ENCODE data around the gene ADM. TPM values are rescaled to one million over a fixed set of nuclear protein-coding genes. Genes with fewer than 3 reads are reported as not detected.

Gene ADM
- total and polyA plus RNA-seq, 2 donors from 2014 or later, result 14.4 to 80.9 TPM

DNA sequence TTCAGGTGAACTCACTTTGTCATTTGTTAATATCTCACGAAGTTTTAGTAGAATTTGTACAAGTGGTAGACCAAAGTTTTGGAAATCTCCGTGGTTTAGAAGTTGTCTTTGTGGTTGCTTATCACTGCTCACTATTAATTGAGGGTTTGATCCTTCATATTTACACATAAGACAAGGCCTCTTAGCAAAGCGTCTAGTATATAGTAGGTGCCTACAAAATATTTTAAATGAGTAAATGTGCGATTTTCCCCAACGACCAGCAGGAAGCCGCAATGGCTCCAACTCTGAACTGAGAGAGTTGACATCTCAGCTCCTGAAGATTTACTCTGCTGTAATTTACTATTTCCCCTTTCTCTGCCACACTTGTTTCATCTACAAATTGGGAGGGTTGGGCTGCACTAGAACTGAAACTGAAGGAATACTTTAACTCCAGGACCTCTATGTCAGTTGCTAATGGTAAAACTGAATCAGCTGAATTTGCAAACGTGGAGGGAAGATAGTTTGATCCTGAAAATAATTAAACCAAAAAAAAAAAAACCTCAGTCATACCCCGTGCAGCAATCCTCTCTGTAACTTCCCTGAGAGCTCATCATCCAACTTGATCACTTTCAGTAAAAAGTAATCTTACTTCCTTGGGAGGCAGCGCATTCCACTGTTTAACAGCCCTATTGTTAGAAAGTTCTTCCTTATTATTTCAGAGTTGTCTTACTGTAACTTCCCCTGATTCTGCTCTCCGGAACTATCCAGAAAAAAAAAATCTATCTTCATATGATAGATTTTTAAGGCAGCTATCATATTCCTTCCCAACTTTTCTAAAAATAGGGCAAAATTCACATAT is 9.6 kb upstream of the ADM start:
- peak overlapping the region; percentile 98 for H3K27ac ChIP-seq (ENCODE audit: low read depth in 2 of 2, low read length in 2 of 2)
- peak overlapping the region in 1 of 3 donors; percentile 93 for H3K9ac ChIP-seq (ENCODE audit: low read length in 3 of 3)
- H3K27me3 ChIP-seq (ENCODE audit: control insufficient read depth, insufficient read depth, low read length), result no peaks in the 10 kb centered on the region
- TF ChIP-seq, protein P1, sequence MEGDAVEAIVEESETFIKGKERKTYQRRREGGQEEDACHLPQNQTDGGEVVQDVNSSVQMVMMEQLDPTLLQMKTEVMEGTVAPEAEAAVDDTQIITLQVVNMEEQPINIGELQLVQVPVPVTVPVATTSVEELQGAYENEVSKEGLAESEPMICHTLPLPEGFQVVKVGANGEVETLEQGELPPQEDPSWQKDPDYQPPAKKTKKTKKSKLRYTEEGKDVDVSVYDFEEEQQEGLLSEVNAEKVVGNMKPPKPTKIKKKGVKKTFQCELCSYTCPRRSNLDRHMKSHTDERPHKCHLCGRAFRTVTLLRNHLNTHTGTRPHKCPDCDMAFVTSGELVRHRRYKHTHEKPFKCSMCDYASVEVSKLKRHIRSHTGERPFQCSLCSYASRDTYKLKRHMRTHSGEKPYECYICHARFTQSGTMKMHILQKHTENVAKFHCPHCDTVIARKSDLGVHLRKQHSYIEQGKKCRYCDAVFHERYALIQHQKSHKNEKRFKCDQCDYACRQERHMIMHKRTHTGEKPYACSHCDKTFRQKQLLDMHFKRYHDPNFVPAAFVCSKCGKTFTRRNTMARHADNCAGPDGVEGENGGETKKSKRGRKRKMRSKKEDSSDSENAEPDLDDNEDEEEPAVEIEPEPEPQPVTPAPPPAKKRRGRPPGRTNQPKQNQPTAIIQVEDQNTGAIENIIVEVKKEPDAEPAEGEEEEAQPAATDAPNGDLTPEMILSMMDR (IDR thresholded peaks at IDR 0.05; ENCODE audit: borderline replicate concordance, extremely low read depth, insufficient read depth), result no peak
- no peak for FAIRE-seq
- H3K36me3 ChIP-seq (ENCODE audit: control insufficient read depth in 2 of 3, insufficient read depth in 3 of 3, low read length in 3 of 3), result no peaks in the 10 kb centered on the region
- H3K4me1 ChIP-seq (ENCODE audit: control insufficient read depth in 2 of 3, insufficient read depth in 2 of 3, low read depth in 1 of 3, low read length in 3 of 3), result peaks cover 0 to 14% (median 14%) of the 10 kb centered on the region in 3 donors
- DNase-seq, result peak in 1 of 5 donors; percentile 23
- no peaks in the 10 kb centered on the region for H3K9me3 ChIP-seq (ENCODE audit: control insufficient read depth in 2 of 3, insufficient read depth in 1 of 3, low read length in 3 of 3)
- intact Hi-C loops (cut with DNase I), result no loop called here
- H3K4me3 ChIP-seq (ENCODE audit: low read length in 3 of 3), result peak overlapping the region; percentile 77 to 88 (median 83)

DNA sequence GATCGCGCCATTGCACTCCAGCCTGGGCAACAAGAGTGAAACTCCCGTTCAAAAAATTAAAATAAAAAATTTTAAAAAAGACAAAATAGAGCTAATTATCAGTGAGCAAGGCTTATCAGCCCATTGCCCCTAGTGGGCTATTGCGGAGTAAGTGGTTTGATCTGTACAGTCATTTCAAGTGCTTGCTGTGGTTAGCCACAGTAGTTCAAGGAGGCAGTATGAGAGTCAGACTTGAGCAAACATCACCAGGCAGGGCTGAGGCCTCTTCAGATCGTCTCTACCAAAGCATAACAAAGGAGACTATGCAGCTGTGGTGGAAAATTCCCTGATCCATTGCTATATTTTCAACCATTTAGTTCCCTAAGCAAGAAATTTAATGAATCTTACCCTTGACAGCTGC is 6.5 kb upstream of the ADM start:
- H3K4me3 ChIP-seq (ENCODE audit: low read length in 3 of 3), result no peak overlapping the region
- no peaks in the 10 kb centered on the region for H3K27me3 ChIP-seq (ENCODE audit: control insufficient read depth, insufficient read depth, low read length)
- peaks cover 0 to 10% (median 4%) of the 10 kb centered on the region in 3 donors for H3K4me1 ChIP-seq (ENCODE audit: control insufficient read depth in 2 of 3, insufficient read depth in 2 of 3, low read depth in 1 of 3, low read length in 3 of 3)
- TF ChIP-seq, protein P1 (IDR thresholded peaks at IDR 0.05; ENCODE audit: borderline replicate concordance, extremely low read depth, insufficient read depth), result no peak
- no peak overlapping the region for H3K27ac ChIP-seq (ENCODE audit: low read depth in 2 of 2, low read length in 2 of 2)
- DNase-seq (no peak), FAIRE-seq (no peak)
- H3K9ac ChIP-seq (ENCODE audit: low read length in 3 of 3), result no peak overlapping the region
- intact Hi-C loops (cut with DNase I), result no loop called here
- no peaks in the 10 kb centered on the region for H3K36me3 ChIP-seq (ENCODE audit: control insufficient read depth in 2 of 3, insufficient read depth in 3 of 3, low read length in 3 of 3)
- no peaks in the 10 kb centered on the region for H3K9me3 ChIP-seq (ENCODE audit: control insufficient read depth in 2 of 3, insufficient read depth in 1 of 3, low read length in 3 of 3)

DNA sequence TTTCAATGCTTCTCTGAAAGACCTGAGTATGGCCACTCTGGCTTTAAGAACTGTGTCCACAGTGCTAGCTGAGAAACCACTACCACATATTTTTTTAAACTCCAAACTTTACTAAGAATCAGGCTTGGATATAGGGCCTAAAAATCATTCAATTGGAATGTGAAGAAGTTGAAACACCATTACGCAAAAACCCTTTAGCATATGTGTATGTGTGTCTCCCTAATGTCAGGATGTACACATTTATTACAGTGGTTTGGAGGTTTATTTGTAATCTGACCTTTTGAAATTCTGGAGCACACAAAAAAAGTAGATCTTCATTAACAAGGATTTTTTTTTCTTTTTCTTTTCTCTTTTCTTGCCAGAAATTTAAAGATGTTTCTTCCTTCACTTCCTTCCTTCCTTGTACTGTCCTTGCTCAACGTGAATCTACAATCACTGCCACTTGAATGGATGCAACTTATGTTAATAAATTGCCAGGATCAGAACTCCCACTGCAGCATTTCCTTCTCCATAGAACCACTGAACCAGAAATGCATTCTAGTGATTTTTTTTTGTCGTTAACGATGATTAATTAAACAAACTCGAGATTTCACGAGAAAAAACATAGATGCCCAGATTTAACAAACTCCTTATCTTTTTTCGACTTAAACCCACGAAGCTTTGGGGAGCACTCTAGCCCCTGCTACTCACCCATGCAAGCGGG is 3.1 kb upstream of the ADM start:
- Histone ChIP-seq H3K27me3 (ENCODE audit: control insufficient read depth, insufficient read depth, low read length) (no peaks in the 10 kb centered on the region), H3K36me3 (ENCODE audit: control insufficient read depth in 2 of 3, insufficient read depth in 3 of 3, low read length in 3 of 3) (no peaks in the 10 kb centered on the region), H3K27ac (ENCODE audit: low read depth in 2 of 2, low read length in 2 of 2) (peak overlapping the region; percentile 99), H3K4me1 (ENCODE audit: control insufficient read depth in 2 of 3, insufficient read depth in 2 of 3, low read depth in 1 of 3, low read length in 3 of 3) (peaks cover 0 to 14% (median 4%) of the 10 kb centered on the region in 3 donors), H3K9ac (ENCODE audit: low read length in 3 of 3) (peak overlapping the region in 2 of 3 donors; percentile 81 to 99), H3K4me3 (ENCODE audit: low read length in 3 of 3) (peak overlapping the region in 2 of 3 donors; percentile 94 to 99), H3K9me3 (ENCODE audit: control insufficient read depth in 2 of 3, insufficient read depth in 1 of 3, low read length in 3 of 3) (no peaks in the 10 kb centered on the region)
- TF ChIP-seq, protein P1 (IDR thresholded peaks at IDR 0.05; ENCODE audit: borderline replicate concordance, extremely low read depth, insufficient read depth), result no peak
- FAIRE-seq, result no peak
- intact Hi-C loops (cut with DNase I), result loop anchor here (10.0 kb wide), 2 partner anchors 87 to 317 kb away; no protein-coding TSS in a partner anchor
- DNase-seq, result peak in 1 of 5 donors; percentile 44

Measured in kidney (tissue), 14 donors.